Loucy (cell line): ENCODE data around the gene ADAMTSL2.

ENCODE experiments used
- CTCF ChIP-seq: fragments of 200-600 bp; sonication (generic); conservative IDR thresholded peaks from 2 replicates; pipeline ENCODE4 v1.5.1; 2014; ENCODE audit warnings: mild to moderate bottlenecking, antibody characterized with exemption, low read length
- EZH2phosphoT487 ChIP-seq: fragments of 200-600 bp; IDR thresholded peaks from 2 replicates; pipeline ENCODE4 v1.6.1; 2018; ENCODE audit warnings: antibody characterized with exemption, mild to moderate bottlenecking, moderate library complexity, borderline replicate concordance

- TF ChIP-seq CTCF (no peak), EZH2phosphoT487 (no peak)
Observed at GRCh38 chr9:133553973-133554713, 19.6 kb downstream of the ADAMTSL2 start.
